Measurements from ENCODE around the gene SPI1.

SPI1 gene

GRCh38 chr11:47356129-47356997, 22.0 kb downstream of the SPI1 start:
- DNase-seq, result no peak

- DNase-seq, result peak; percentile 91
These were observed 22.8 kb downstream of the SPI1 start for GRCh38 chr11:47355283-47356128.

- no peak for DNase-seq
These were observed 23.4 kb downstream of the SPI1 start for GRCh38 chr11:47354913-47355282.

- DNase-seq, result no peak
These were observed 24.2 kb downstream of the SPI1 start for GRCh38 chr11:47353978-47354774.

- no peak for DNase-seq
These were observed 25.8 kb downstream of the SPI1 start, which contains the start of gene MYBPC3 for GRCh38 chr11:47352556-47352955. TSS of gene MYBPC3 (minus strand) at chr11:47352702. CDS start at chr11:47352647, 55 bp downstream.

GRCh38 chr11:47351156-47352126, 26.9 kb downstream of the SPI1 start:
- DNase-seq, result no peak

GRCh38 chr11:47350315-47350714, 28.0 kb downstream of the SPI1 start:
- DNase-seq, result no peak

- no peak for DNase-seq
These were observed 28.7 kb downstream of the SPI1 start for GRCh38 chr11:47349521-47350095.

- no peak for DNase-seq
These were observed 29.5 kb downstream of the SPI1 start for GRCh38 chr11:47348859-47349258.

- DNase-seq, result no peak
These were observed 30.1 kb downstream of the SPI1 start for GRCh38 chr11:47348131-47348802.

GRCh38 chr11:47347137-47347536, 31.2 kb downstream of the SPI1 start:
- no peak for DNase-seq

GRCh38 chr11:47345890-47346563, 32.3 kb downstream of the SPI1 start:
- DNase-seq, result no peak

GRCh38 chr11:47342854-47343253, 35.5 kb downstream of the SPI1 start:
- DNase-seq, result no peak

GRCh38 chr11:47342036-47342803, 36.1 kb downstream of the SPI1 start:
- DNase-seq, result no peak

GRCh38 chr11:47340980-47341775, 37.2 kb downstream of the SPI1 start:
- DNase-seq, result no peak

- DNase-seq, result no peak
These were observed 38.3 kb downstream of the SPI1 start for GRCh38 chr11:47340010-47340409.

- DNase-seq, result no peak
These were observed 39.7 kb downstream of the SPI1 start for GRCh38 chr11:47338396-47339241.

All from left hindlimb (tissue), 1 donor.